ENCODE data around the gene DNMT3A. TPM values are rescaled to one million over a fixed set of nuclear protein-coding genes. Genes with fewer than 3 reads are reported as not detected.

Gene DNMT3A
- total and polyA plus RNA-seq, 2 donors (not counting 1 experiment from before 2014, with no cell fraction given) = 8.9 to 24.5 TPM

GRCh38 chr2:25335971-25336370, 5.8 kb downstream of the DNMT3A start:
- WGBS (ENCODE audit: insufficient coverage) = 75% methylated on average over 5 of the region's 6 CpGs
- ChIA-PET CTCF (interaction anchor here (1.2 kb wide), 1 partner anchor 26 kb away, joined by 3 read pairs; no protein-coding TSS in a partner anchor), POLR2A (interaction anchor here (0.5 to 0.7 kb wide), 2 partner anchors 10 to 26 kb away, joined by 4 to 6 read pairs; no protein-coding TSS in a partner anchor)
- no peak overlapping the region for H3K27ac Mint-ChIP-seq
- intact Hi-C loops (cut with micrococcal nuclease) = no loop called here
- Histone ChIP-seq H3K27me3 (replicated peaks in 1 of 4; ENCODE audit: control extremely low read depth in 1 of 4, control insufficient read depth in 3 of 4, insufficient read depth in 4 of 4, low read length in 3 of 4) (peaks cover 0 to 3% (median 1%) of the 10 kb centered on the region in 4 experiments), H3K79me2 (ENCODE audit: control insufficient read depth, insufficient read depth, low read length) (peaks cover 59% of the 10 kb centered on the region), H3K27ac (ENCODE audit: low read length in 2 of 2) (no peak overlapping the region), H4K20me1 (ENCODE audit: control insufficient read depth, insufficient read depth, low read length, poor library complexity, severe bottlenecking) (peaks cover 67% of the 10 kb centered on the region), H3K4me1 (ENCODE audit: control insufficient read depth in 2 of 2, insufficient read depth in 2 of 2, low read length in 2 of 2) (peaks cover 17 to 23% of the 10 kb centered on the region in 2 donors), H3K36me3 (replicated peaks in 1 of 2; ENCODE audit: control extremely low read depth in 1 of 2, control insufficient read depth in 1 of 2, extremely low read depth in 1 of 2, insufficient read depth in 2 of 2, low read length in 1 of 2) (peaks cover 0 to 2% of the 10 kb centered on the region in 2 experiments), H3K9me3 (ENCODE audit: control extremely low read depth in 1 of 3, control insufficient read depth in 2 of 3, insufficient read depth in 1 of 3, low read length in 2 of 3) (no peaks in the 10 kb centered on the region), H3K9ac (ENCODE audit: low read length) (no peak overlapping the region), H3K4me3 (ENCODE audit: control extremely low read depth in 1 of 5, extremely low read depth in 1 of 5, insufficient read depth in 1 of 5, low read depth in 2 of 5, low read length in 4 of 5) (no peak overlapping the region), H2AFZ (ENCODE audit: insufficient read depth, low read depth, low read length, poor library complexity, severe bottlenecking) (no peak overlapping the region), H3K4me2 (replicated peaks; ENCODE audit: low read depth, low read length, poor library complexity, severe bottlenecking) (no peak overlapping the region)
- DNase-seq (no peak), ATAC-seq (ENCODE audit: low read depth) (no peak)
- no peak overlapping the region for H3K4me3 Mint-ChIP-seq
- peaks cover 57% of the 10 kb centered on the region for H3K4me1 Mint-ChIP-seq
- H3K27me3 Mint-ChIP-seq = no peaks in the 10 kb centered on the region
- TF ChIP-seq CTCF (IDR thresholded peaks at IDR 0.05) = no peak
- no peak for TF ChIP-seq EZH2 (IDR thresholded peaks at IDR 0.05; ENCODE audit: borderline replicate concordance, insufficient read depth, low read depth, low read length, poor library complexity, severe bottlenecking)
- no peaks in the 10 kb centered on the region for H3K9me3 Mint-ChIP-seq (ENCODE audit: insufficient read depth)

GRCh38 chr2:25335204-25335603, 6.5 kb downstream of the DNMT3A start:
- Histone ChIP-seq H3K4me2 (replicated peaks; ENCODE audit: low read depth, low read length, poor library complexity, severe bottlenecking) (no peak overlapping the region), H3K27me3 (replicated peaks in 1 of 4; ENCODE audit: control extremely low read depth in 1 of 4, control insufficient read depth in 3 of 4, insufficient read depth in 4 of 4, low read length in 3 of 4) (peaks cover 0 to 5% (median 1%) of the 10 kb centered on the region in 4 experiments), H3K27ac (ENCODE audit: low read length in 2 of 2) (no peak overlapping the region), H4K20me1 (ENCODE audit: control insufficient read depth, insufficient read depth, low read length, poor library complexity, severe bottlenecking) (peaks cover 70% of the 10 kb centered on the region), H3K79me2 (ENCODE audit: control insufficient read depth, insufficient read depth, low read length) (peaks cover 64% of the 10 kb centered on the region), H3K36me3 (replicated peaks in 1 of 2; ENCODE audit: control extremely low read depth in 1 of 2, control insufficient read depth in 1 of 2, extremely low read depth in 1 of 2, insufficient read depth in 2 of 2, low read length in 1 of 2) (peaks cover 0 to 2% of the 10 kb centered on the region in 2 experiments), H3K9ac (ENCODE audit: low read length) (no peak overlapping the region), H3K9me3 (ENCODE audit: control extremely low read depth in 1 of 3, control insufficient read depth in 2 of 3, insufficient read depth in 1 of 3, low read length in 2 of 3) (no peaks in the 10 kb centered on the region), H3K4me3 (ENCODE audit: control extremely low read depth in 1 of 5, extremely low read depth in 1 of 5, insufficient read depth in 1 of 5, low read depth in 2 of 5, low read length in 4 of 5) (no peak overlapping the region), H2AFZ (ENCODE audit: insufficient read depth, low read depth, low read length, poor library complexity, severe bottlenecking) (no peak overlapping the region), H3K4me1 (ENCODE audit: control insufficient read depth in 2 of 2, insufficient read depth in 2 of 2, low read length in 2 of 2) (peaks cover 15 to 23% of the 10 kb centered on the region in 2 donors)
- intact Hi-C loops (cut with micrococcal nuclease) = no loop called here
- Mint-ChIP-seq H3K27me3 (no peaks in the 10 kb centered on the region), H3K9me3 (ENCODE audit: insufficient read depth) (no peaks in the 10 kb centered on the region), H3K4me3 (no peak overlapping the region), H3K4me1 (peaks cover 59% of the 10 kb centered on the region), H3K27ac (no peak overlapping the region)
- ATAC-seq (ENCODE audit: low read depth) (no peak), DNase-seq (no peak)
- POLR2A ChIA-PET = interaction anchor here (0.7 kb wide), 1 partner anchor 27 kb away, joined by 6 read pairs; no protein-coding TSS in a partner anchor
- CTCF ChIA-PET = interaction anchor here (1.2 kb wide), 1 partner anchor 26 kb away, joined by 3 read pairs; no protein-coding TSS in a partner anchor
- WGBS (ENCODE audit: insufficient coverage) = 94% methylated on average over 8 of the region's 8 CpGs
- no peak for TF ChIP-seq CTCF (IDR thresholded peaks at IDR 0.05)
- no peak for TF ChIP-seq EZH2 (IDR thresholded peaks at IDR 0.05; ENCODE audit: borderline replicate concordance, insufficient read depth, low read depth, low read length, poor library complexity, severe bottlenecking)

Data from B cell (primary cell).